H54 (cell line): ENCODE measurements around the gene CACNA2D2.

Experiments used
- DNase-seq: peaks from one replicate; pipeline ENCODE4 v3.0.0; 2011; ENCODE audit warnings: low spot score, mixed read lengths; ENCODE audit not compliant: insufficient read length
- FAIRE-seq: peaks from 3 replicates; lab custom pipeline; 2011; peaks lifted over from hg19 to GRCh38; lab: Jason Lieb, UNC
- POLR2A ChIP-seq: IDR thresholded peaks from 2 replicates; pipeline ENCODE4 v1.6.1; 2011; ENCODE audit warnings: low read depth, mild to moderate bottlenecking, low read length

The CACNA2D2 gene

DNA sequence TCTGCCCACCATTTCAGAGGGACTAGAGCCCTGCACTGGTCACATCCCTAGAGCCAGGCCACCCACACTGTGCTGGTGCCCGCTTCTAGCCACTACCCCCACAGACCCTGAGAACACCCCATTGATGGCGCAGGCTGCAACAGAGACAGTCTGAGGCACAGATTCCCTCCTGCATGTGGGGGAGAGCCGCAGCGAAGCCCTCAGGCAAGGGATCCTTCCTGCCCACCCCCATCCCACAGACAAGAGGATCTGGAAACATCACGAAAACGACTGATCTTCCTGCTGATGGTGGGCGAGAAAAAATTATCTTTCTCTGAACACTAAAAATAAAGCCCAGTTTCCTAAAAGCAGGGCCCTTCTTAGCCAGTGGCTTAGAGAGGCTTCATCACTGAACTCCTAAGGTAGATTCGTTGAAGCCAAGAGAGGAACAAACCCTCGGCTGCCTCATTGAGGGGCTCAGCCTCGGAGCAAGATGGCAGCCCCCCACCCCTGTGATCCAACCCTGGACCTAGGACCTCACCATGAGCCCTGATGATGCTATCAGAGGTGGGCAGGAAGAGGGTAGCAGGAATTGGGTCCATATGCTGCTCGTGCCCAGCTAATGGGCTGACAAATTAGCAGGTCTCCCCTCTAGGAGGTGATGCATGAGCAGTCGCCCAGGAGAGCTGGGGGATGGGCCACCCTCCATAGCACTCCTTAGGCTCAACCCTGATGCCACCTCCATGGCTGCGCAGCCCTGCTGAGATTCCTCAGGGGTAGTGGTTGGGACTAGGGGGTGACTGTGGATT is 54.5 kb downstream of the CACNA2D2 start:
- no peak for DNase-seq
- TF ChIP-seq POLR2A = no peak
- no peak for FAIRE-seq

DNA sequence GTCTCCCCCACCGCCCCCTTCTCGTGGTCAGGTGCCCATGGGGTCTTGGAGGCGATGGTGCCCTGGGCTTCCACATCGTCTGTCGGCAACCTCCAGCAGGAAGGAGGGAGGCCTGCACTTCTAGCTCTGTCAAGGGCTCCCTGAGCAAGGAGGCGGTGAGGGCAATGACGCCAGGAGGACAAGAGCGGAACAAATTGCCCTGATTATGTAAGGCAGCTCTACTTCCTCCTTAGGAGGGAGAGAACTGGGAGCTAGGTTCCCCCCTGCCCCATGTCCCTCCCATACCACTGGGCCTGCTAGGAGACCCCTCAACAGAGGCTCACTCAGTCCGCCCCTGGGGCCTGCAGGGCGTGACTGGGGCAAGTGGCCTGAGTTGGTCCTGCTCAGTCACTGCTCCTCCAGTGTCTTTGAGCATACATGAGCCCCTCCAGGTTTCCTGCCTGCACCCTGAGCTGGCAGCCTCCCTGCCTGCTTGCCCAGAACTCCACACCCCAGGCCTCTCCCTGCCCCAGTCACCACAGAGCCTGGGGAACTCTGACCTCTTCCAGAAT is 56.1 kb downstream of the CACNA2D2 start:
- FAIRE-seq (no peak), DNase-seq (no peak)
- TF ChIP-seq POLR2A = no peak

DNA sequence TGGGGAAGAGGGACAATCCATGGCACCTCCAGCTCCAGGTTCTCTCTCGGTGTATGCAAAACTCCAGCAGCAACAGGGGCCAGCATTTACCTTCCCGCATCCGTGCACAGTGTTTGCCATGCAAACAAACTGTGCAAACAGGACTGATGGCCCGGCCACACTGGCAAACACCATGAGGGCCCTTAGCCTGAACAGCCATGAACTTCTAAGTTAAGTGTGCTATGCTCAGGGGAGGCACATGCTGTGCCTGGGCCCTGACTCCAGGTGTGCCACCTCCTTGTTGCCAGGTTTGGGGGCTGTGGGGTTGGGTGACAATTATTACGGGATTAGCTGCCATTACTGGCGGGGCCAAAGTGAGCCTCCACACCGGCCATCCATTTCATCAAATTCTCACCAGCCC is 57.5 kb downstream of the CACNA2D2 start:
- DNase-seq = no peak
- TF ChIP-seq POLR2A = no peak
- no peak for FAIRE-seq

DNA sequence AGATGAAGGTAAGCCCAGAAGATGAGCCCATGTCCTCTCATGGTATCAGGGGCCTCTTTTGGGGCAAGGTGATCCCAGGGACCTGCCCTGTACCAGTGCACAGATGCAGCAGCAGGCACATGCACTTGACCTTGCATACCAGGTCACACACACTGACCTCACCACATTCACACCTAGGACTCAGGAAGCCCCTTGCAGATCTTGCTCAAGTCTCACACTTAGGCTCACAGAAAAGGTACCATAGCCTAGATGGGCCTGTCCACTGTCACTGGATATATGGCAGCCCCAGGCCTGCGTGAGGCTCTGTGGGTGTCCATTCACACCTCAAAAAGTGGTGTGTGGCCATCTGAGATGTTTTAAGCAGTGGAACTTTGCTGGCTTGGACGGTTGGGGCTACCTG is 58.7 kb downstream of the CACNA2D2 start:
- FAIRE-seq (no peak), DNase-seq (no peak)
- TF ChIP-seq POLR2A = no peak

DNA sequence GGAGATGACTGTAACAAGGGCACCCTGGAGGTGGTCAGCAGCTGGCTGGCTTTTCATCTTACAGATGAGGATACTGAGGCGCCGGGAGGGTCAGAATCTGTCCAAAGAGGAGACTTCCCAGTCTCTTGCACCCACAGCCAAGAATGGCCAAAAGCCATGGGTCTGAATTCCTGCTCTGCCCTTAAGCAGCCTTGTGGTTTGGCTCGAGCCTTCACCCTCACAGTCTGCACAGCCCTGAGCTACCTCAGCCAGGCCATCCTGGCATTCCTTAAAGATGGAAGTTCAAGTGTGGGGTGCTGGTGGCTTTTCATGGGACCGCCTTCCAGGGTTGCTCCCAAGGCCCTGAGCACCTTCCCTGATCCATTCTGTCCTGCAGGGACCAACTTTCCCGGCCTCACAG is 59.2 kb downstream of the CACNA2D2 start:
- DNase-seq (no peak), FAIRE-seq (no peak)
- TF ChIP-seq POLR2A = no peak

DNA sequence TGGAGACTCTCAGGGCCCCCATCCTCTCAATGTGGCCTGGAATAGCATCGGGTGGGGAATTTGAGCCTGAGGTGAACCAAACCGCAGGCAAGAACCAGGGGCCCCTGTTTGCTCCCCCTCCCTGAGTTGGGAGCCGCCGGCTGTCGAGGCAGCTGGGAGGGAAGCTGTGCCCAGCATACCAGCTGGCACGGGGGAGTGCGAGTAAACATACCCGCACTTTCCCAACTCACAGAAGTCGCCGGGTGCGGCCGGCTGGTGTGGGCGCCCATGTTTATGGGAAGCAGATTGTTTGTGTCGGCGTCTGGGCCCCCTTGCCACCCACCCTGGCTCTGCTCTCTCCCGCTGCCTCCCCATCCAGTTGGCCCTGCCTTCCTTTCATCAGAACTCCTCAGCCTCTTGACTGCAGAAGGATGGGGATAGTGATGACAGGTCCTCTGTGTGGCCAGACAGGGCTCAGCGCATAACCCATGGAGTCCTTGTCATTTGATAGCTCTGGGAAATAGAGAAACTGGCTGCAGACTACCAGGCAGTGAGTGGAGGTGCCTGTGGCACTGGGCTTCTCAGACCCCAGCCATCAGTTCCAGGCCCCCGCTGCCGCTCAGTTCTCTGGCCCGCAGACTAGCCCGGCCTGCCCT is 60.4 kb downstream of the CACNA2D2 start:
- no peak for DNase-seq
- no peak for TF ChIP-seq POLR2A
- no peak for FAIRE-seq

DNA sequence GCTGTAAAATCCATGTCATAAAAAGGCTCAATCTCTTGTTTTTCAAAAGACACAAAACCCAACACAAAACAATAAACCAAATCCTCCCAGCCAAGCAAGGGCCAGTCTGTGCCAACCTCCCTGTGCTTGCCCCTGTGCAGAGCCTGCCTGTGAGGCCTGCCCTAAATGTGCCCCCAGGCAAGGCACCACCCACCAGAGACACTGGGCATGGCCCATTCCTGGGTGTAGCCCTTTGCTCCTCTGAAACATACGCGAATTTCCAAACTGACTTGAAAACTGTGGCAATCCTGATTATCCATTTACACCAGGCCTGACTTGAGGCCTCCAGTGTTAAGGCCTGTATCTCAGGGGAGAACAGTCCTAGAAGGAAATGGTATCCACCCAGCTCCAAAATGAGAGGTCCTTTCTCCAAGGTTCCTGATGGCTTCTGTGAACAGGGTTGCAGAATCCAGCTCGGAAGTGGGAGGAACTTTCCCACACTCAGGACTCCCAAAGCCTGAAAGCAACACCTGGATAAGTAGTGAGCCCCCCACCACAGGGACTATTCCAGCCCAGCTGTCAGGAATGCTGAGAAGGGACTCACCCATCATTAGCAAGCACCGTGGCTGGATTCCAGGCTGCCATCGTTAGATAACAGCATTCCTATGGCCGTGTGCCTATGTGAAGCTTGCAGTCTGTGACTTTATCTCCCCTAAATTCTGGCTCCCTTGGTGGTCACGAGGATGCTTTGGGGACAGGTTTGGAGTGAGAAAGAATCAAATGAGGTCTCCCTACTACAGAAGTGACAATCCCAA is 61.8 kb downstream of the CACNA2D2 start:
- DNase-seq = no peak
- no peak for FAIRE-seq
- TF ChIP-seq POLR2A = no peak

DNA sequence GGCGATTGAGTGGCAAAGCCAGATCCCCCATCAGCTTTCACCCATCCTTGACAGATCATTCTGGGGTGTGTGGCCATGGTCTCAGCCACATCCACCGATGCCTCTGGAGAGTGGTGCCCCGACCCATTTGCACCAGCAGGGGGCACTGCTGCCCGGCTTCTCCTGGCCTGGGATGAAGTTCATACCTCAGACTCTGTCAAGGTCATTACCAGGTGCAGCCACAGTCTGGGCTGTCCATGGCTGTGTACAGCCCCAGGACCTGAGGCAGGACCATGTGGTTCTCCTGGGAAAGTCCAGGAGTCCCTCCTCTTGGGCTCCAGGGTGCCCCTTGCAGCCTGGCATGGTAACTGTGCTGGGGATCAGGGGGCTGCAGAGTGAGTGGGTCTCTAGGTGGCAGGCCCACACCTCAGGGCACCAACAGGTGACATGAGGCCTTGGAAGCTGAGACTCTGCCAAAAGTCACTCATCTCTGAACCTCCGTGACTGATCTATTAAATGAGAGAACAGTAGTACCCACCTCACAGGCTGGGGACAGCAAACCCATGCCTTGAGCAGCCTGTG is 67.2 kb downstream of the CACNA2D2 start:
- peak; percentile 85 for DNase-seq
- TF ChIP-seq POLR2A = no peak
- peak; percentile 43 for FAIRE-seq

DNA sequence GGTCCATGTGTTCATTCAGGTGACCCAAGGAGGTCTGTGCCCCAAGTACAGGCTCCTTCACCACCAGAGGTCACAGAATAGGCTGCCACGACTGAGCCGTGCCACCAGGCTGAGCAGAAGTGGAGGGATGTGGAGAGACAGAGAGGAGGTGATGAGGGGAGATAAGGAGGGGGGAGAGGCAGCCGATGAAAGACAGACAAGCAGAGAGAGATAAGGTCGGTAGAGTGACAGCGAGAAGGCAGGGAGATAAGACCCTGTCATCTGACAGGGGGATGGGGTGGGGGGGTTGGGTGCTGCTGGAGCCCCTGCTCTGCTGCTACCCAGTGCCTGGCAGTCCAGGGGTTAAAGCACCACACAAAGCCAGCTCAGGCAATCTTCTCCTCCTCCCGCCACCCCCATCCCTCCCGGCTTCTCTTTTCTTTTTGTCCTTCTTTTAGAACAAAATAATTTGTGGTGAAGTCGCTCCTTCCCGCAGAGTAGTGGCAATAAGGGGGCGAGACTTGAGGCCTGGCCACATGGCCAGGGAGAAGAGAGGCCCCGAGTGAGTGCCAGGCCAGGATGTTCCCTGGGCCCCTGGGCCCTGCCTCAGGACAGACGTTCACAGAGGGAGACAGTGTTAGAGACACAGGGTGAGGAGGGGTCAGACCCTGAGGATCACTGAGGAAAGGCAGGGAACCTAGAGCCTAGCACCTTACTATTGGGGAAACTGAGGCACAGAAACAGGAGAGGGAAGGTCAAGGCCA is 67.9 kb downstream of the CACNA2D2 start:
- TF ChIP-seq POLR2A = no peak
- DNase-seq (no peak), FAIRE-seq (no peak)

DNA sequence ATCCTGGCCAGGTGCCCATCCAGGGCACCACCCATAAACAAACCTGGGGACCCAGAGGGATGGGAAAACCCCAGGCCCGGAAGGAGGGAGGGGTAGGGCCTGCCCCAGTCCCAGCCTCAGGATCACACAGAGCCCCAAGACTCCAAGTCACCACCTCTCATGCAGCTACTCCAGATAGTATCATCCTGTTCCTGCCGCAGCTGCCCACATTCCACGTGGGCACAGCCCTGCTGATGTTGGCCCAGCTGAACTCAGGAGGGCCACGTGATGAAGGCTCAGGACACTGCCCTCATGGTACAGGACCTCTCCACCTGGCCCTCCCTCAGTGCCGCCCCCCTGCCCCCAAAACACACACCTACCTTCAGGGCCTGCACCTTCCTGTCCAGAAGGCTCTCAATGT is 69.5 kb downstream of the CACNA2D2 start:
- FAIRE-seq (no peak), DNase-seq (no peak)
- TF ChIP-seq POLR2A = no peak

DNA sequence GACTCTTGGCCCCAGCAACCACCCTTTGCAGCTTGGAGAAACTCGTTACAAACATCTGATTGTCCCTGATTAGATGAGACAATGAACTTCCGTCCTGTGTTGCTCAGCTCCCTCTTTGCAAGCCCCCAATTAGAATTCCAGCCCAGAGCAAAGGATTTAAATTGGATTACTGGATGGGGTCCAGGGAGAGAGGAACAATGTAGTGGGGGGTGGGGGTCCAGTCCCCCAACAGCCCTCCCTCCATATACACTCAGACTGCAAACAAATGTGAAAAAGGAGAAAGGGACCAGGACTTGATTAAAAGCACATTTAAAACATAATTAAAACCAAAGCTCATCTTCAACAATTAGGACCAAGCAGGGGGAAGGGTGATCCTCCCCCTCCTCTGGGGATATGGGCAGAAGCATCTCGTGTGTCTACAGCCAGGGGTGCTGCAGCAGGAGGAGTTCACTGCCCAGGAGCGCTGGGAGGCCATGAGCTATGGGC is 72.4 kb downstream of the CACNA2D2 start:
- FAIRE-seq (no peak), DNase-seq (no peak)
- no peak for TF ChIP-seq POLR2A

DNA sequence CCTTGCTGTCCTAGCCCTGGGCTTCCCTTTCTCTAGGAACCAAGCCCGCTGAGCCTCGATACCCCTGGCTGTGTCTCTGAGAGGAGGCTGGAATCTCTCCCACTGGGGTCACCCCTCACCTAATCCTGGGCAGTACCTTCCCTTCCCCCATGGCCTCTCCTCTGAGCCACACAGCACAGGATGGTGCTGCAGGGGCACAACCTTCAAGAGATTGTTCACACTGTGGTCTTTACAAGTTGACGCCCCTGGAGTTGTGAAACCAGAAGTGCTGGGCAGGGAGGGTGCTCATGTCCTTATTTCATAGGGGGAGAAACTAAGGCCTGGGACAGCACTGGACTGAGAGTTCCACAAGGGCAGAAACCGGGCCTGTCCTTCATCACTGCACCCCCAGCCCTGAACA is 73.2 kb downstream of the CACNA2D2 start:
- DNase-seq (no peak), FAIRE-seq (no peak)
- TF ChIP-seq POLR2A = no peak
